ENCODE data around the gene PTGES3. TPM values are rescaled to one million over a fixed set of nuclear protein-coding genes. Genes with fewer than 3 reads are reported as not detected.
A peak's percentile ranks its signal among the peaks of the same experiment; 100 is the strongest.

Gene PTGES3
- total RNA-seq, 2 donors from 2014 or later: 242 to 303 TPM

- DNase-seq: peak; percentile 50
- Histone ChIP-seq H3K9me3 (no peaks in the 10 kb centered on the region), H3K9ac (ENCODE audit: low read depth in 2 of 2, low read length in 2 of 2) (peak overlapping the region; percentile 98 to 99), H3K36me3 (no peaks in the 10 kb centered on the region), H3K4me1 (peaks cover 20% of the 10 kb centered on the region), H3K27me3 (no peaks in the 10 kb centered on the region), H3K4me3 (peak overlapping the region; percentile 84), H3K27ac (peak overlapping the region; percentile 91)
- intact Hi-C loops (cut with DNase I): loop anchor here (5.0 kb wide), 1 partner anchor 112 kb away; no protein-coding TSS in a partner anchor
- no peak for TF ChIP-seq CTCF (IDR thresholded peaks at IDR 0.05)
Observed at GRCh38 chr12:56629459-56630179, 58.5 kb downstream of the PTGES3 start.

GRCh38 chr12:56628671-56629458 lies 59.2 kb downstream of the PTGES3 start:
- H3K9me3 ChIP-seq: no peaks in the 10 kb centered on the region
- intact Hi-C loops (cut with DNase I): no loop called here

GRCh38 chr12:56626701-56627100 lies 61.4 kb downstream of the PTGES3 start:
- Histone ChIP-seq H3K9me3 (no peaks in the 10 kb centered on the region), H3K4me3 (no peak overlapping the region), H3K9ac (ENCODE audit: low read depth in 2 of 2, low read length in 2 of 2) (no peak overlapping the region), H3K27me3 (no peaks in the 10 kb centered on the region), H3K27ac (no peak overlapping the region), H3K36me3 (no peaks in the 10 kb centered on the region), H3K4me1 (peaks cover 1% of the 10 kb centered on the region)
- DNase-seq: no peak
- TF ChIP-seq CTCF (IDR thresholded peaks at IDR 0.05): no peak
- intact Hi-C loops (cut with DNase I): no loop called here

More at GRCh38 chr12:56628671-56629458, 59.2 kb downstream of the PTGES3 start:
- Histone ChIP-seq H3K27ac (peak overlapping the region; percentile 91), H3K27me3 (no peaks in the 10 kb centered on the region), H3K9ac (ENCODE audit: low read depth in 2 of 2, low read length in 2 of 2) (peak overlapping the region; percentile 98 to 99), H3K4me3 (peak overlapping the region; percentile 84), H3K36me3 (no peaks in the 10 kb centered on the region), H3K4me1 (peaks cover 18% of the 10 kb centered on the region)
- no peak for TF ChIP-seq CTCF (IDR thresholded peaks at IDR 0.05)
- DNase-seq: peak; percentile 77

GRCh38 chr12:56622535-56622934 lies 65.5 kb downstream of the PTGES3 start:
- no peak overlapping the region for H3K9ac ChIP-seq (ENCODE audit: low read depth in 2 of 2, low read length in 2 of 2)
- no peak overlapping the region for H3K27ac ChIP-seq
- H3K9me3 ChIP-seq: no peaks in the 10 kb centered on the region
- H3K27me3 ChIP-seq: no peaks in the 10 kb centered on the region
- no peaks in the 10 kb centered on the region for H3K36me3 ChIP-seq
- intact Hi-C loops (cut with DNase I): no loop called here
- H3K4me1 ChIP-seq: no peaks in the 10 kb centered on the region
- no peak for TF ChIP-seq CTCF (IDR thresholded peaks at IDR 0.05)
- no peak for DNase-seq
- H3K4me3 ChIP-seq: no peak overlapping the region

- Histone ChIP-seq H3K4me1 (no peaks in the 10 kb centered on the region), H3K4me3 (no peak overlapping the region), H3K27me3 (no peaks in the 10 kb centered on the region), H3K27ac (no peak overlapping the region), H3K9me3 (no peaks in the 10 kb centered on the region), H3K36me3 (peaks cover 39% of the 10 kb centered on the region), H3K9ac (ENCODE audit: low read depth in 2 of 2, low read length in 2 of 2) (no peak overlapping the region)
- intact Hi-C loops (cut with DNase I): no loop called here
- DNase-seq: no peak
- no peak for TF ChIP-seq CTCF (IDR thresholded peaks at IDR 0.05)
Observed at GRCh38 chr12:56616925-56617324, 71.2 kb downstream of the PTGES3 start.
